Glutamatergic neuron (in vitro differentiated cells): ENCODE data around the gene ZCCHC10. TPM values are rescaled to one million over a fixed set of nuclear protein-coding genes. Genes with fewer than 3 reads are reported as not detected.
"Not testable (repeated sequence)": the region's sequence is repeated elsewhere in the genome, so short reads cannot be mapped to it uniquely, and the experiment has no call there.

ENCODE experiments used
- DNase-seq: peaks from one replicate; pipeline ENCODE4 v3.0.0; 2022
- H3K27ac Mint-ChIP-seq: one replicate; pipeline ENCODE4 v1.8.0; 2020; ENCODE audit warnings: mild to moderate bottlenecking, mixed read lengths, inconsistent platforms; ENCODE audit not compliant: unreplicated experiment
- H3K27me3 Mint-ChIP-seq: one replicate; pipeline ENCODE4 v1.8.0; 2020; ENCODE audit warnings: mild to moderate bottlenecking, moderate library complexity, mixed read lengths, inconsistent platforms; ENCODE audit not compliant: unreplicated experiment
- H3K36me3 Mint-ChIP-seq: one replicate; pipeline ENCODE4 v1.8.0; 2020; ENCODE audit warnings: mild to moderate bottlenecking, mixed read lengths, inconsistent platforms; ENCODE audit not compliant: unreplicated experiment
- H3K4me1 Mint-ChIP-seq: one replicate; pipeline ENCODE4 v1.8.0; 2020; ENCODE audit warnings: mild to moderate bottlenecking, low read depth, mixed read lengths, inconsistent platforms; ENCODE audit not compliant: unreplicated experiment
- H3K4me3 Mint-ChIP-seq: one replicate; pipeline ENCODE4 v1.8.0; 2020; ENCODE audit warnings: mild to moderate bottlenecking, mixed read lengths, inconsistent platforms; ENCODE audit not compliant: unreplicated experiment
- H3K9me3 Mint-ChIP-seq: one replicate; pipeline ENCODE4 v1.8.0; 2020; ENCODE audit warnings: mild to moderate bottlenecking, moderate library complexity, mixed read lengths, inconsistent platforms; ENCODE audit not compliant: unreplicated experiment
- total RNA-seq: library from RNA; stranded (reverse); fragmentation: NEBNext Ultra II Directional; extraction: Animal tissue kit (Norgen Biotek cat#: 25700); gene quantifications from one replicate; pipeline ENCODE4 v1.2.1, GENCODE V29; 2021; ENCODE audit not compliant: unreplicated experiment
- TF ChIP-seq, protein P1 (sequence below): fragments of 200-600 bp; sonication (generic); IDR thresholded peaks from one replicate; pipeline ENCODE4 v1.5.0; 2021; ENCODE audit not compliant: partially characterized antibody, unreplicated experiment

Gene ZCCHC10
- total RNA-seq, 1 donor from 2014 or later = 26.1 TPM

DNA sequence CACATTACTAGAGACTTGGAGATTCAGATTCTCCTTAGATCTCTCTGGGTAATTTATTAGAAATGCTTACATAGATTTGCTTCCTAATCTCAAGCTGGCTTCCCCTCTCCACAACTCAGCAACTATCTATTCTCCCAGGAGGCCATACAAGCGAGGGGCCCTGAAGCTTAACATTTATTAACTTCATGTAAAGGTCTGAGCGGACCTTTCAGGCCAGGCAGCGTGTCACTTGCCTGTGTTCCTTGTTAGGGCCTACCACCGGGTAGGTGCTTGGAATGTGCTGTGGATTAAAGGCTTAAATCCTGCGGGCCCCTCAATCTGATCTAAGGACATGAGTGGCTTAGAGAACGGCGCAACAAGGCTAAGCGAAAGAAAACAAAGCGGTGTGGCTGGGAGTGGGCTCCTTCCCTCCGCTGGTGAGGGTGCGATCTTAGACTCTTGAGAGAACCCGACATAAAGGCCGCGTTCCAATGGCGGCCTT lies 24.8 kb upstream of the ZCCHC10 start:
- peaks cover 7% of the 10 kb centered on the region for H3K9me3 Mint-ChIP-seq
- peaks cover 7% of the 10 kb centered on the region for H3K4me1 Mint-ChIP-seq
- peak overlapping the region; percentile 89 for H3K4me3 Mint-ChIP-seq
- H3K27me3 Mint-ChIP-seq = peaks cover 6% of the 10 kb centered on the region
- no peak for DNase-seq
- no peaks in the 10 kb centered on the region for H3K36me3 Mint-ChIP-seq
- peak overlapping the region; percentile 92 for H3K27ac Mint-ChIP-seq
- TF ChIP-seq, protein P1, sequence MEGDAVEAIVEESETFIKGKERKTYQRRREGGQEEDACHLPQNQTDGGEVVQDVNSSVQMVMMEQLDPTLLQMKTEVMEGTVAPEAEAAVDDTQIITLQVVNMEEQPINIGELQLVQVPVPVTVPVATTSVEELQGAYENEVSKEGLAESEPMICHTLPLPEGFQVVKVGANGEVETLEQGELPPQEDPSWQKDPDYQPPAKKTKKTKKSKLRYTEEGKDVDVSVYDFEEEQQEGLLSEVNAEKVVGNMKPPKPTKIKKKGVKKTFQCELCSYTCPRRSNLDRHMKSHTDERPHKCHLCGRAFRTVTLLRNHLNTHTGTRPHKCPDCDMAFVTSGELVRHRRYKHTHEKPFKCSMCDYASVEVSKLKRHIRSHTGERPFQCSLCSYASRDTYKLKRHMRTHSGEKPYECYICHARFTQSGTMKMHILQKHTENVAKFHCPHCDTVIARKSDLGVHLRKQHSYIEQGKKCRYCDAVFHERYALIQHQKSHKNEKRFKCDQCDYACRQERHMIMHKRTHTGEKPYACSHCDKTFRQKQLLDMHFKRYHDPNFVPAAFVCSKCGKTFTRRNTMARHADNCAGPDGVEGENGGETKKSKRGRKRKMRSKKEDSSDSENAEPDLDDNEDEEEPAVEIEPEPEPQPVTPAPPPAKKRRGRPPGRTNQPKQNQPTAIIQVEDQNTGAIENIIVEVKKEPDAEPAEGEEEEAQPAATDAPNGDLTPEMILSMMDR = no peak

DNA sequence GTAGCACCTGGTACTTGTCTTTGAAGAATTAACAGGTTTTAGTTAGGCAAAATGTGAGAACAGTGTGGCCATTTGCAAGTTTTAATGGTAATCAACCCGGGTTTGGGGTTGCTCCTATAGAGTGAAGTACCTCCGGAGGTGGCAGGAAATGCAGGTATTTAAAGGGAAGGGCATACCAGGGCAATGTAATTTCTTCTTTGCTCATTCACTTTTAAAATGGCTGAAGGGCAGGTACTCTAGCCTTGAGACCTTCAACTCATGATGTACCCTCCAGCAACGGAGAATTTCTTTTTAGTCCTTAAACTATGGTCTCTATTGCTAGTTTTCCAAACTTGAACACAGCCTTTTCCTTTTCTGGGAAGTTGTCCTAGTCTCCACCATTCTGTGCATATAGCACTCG lies 24.2 kb upstream of the ZCCHC10 start:
- H3K9me3 Mint-ChIP-seq = peaks cover 7% of the 10 kb centered on the region
- TF ChIP-seq, protein P1 = no peak
- H3K27me3 Mint-ChIP-seq = peaks cover 6% of the 10 kb centered on the region
- H3K27ac Mint-ChIP-seq = peak overlapping the region; percentile 92
- DNase-seq = no peak
- no peaks in the 10 kb centered on the region for H3K36me3 Mint-ChIP-seq
- H3K4me1 Mint-ChIP-seq = peaks cover 7% of the 10 kb centered on the region
- H3K4me3 Mint-ChIP-seq = peak overlapping the region; percentile 89

DNA sequence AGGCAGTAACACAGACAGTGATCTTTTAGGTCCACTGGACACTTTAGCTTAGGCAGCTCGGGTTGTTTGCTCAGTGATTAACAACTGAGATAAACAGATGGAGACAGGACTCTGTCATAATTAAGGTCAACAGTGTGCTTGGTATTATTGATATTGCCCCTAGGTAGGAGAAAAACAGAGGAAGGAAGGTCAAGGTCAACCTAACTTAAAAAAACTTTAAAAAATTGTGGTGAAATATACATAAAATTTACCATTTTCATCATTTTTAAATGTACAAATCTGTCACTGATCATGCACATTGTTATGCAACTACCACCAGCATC lies 23.3 kb upstream of the ZCCHC10 start:
- TF ChIP-seq, protein P1 = no peak
- Mint-ChIP-seq H3K9me3 (peaks cover 7% of the 10 kb centered on the region), H3K27ac (peak overlapping the region; percentile 71), H3K4me3 (peak overlapping the region; percentile 63), H3K4me1 (peaks cover 7% of the 10 kb centered on the region), H3K36me3 (no peaks in the 10 kb centered on the region), H3K27me3 (peaks cover 6% of the 10 kb centered on the region)
- DNase-seq = no peak

DNA sequence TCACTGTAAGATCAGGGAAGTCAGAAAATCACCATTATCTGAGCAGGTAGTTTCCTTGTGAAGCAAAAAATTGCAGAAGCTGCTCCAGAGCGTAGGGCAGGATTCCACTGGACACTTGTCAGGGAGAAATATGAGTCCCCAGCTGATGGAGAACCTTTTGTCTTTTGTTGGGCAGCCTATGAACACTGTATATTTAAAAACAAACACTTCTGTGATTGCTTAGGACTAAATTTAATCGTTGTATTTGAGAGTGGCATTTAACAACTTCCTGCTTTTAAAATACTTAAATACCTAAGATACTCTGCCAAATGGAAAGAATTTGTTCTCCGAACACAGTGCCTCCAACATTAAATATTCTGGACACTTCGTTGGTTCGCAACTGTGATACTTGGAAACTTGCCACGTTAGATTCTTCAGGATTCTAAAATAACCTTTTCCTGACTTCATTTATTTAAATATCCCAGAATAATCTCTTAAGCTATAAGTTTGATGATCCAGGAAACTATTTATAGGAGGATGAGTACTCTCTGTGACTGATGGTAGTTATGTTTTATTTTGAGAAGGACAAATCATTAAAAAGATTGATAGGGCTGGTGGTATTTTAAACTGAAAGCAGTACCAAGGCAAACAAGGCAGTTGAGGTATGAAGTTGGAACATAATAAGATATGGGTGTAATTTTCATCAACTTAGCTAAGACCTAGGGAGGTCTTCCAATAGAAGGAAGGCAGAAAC lies 22.8 kb upstream of the ZCCHC10 start:
- H3K4me1 Mint-ChIP-seq = peaks cover 7% of the 10 kb centered on the region
- peak overlapping the region; percentile 63 for H3K4me3 Mint-ChIP-seq
- DNase-seq = no peak
- no peaks in the 10 kb centered on the region for H3K36me3 Mint-ChIP-seq
- H3K9me3 Mint-ChIP-seq = peaks cover 7% of the 10 kb centered on the region
- H3K27me3 Mint-ChIP-seq = peaks cover 6% of the 10 kb centered on the region
- peak overlapping the region; percentile 71 for H3K27ac Mint-ChIP-seq
- TF ChIP-seq, protein P1 = no peak

DNA sequence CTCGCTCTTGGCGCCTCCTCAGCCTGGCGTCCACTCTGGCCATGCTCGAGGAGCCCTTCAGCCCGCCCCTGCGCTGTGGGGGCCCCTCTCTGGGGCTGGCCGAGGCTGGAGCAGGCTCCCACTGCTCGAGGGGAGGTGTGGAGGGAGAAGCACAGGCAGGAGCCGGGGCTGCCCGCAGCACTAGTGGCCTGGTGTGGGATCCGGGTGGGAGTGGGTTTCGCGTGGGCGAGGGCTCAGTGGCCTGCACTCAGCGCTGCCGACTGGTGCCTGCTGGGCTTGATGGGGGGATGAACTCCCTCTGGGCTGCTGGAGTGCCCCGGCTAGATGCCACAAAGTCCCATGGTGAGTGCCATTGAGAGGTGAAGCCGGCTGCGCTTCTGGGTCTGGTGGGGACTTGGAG lies 21.1 kb upstream of the ZCCHC10 start:
- peaks cover 6% of the 10 kb centered on the region for H3K27me3 Mint-ChIP-seq
- no peak overlapping the region for H3K27ac Mint-ChIP-seq
- DNase-seq = no peak
- no peak overlapping the region for H3K4me3 Mint-ChIP-seq
- TF ChIP-seq, protein P1 = no peak
- peaks cover 4% of the 10 kb centered on the region for H3K9me3 Mint-ChIP-seq
- peaks cover 7% of the 10 kb centered on the region for H3K4me1 Mint-ChIP-seq
- no peaks in the 10 kb centered on the region for H3K36me3 Mint-ChIP-seq

DNA sequence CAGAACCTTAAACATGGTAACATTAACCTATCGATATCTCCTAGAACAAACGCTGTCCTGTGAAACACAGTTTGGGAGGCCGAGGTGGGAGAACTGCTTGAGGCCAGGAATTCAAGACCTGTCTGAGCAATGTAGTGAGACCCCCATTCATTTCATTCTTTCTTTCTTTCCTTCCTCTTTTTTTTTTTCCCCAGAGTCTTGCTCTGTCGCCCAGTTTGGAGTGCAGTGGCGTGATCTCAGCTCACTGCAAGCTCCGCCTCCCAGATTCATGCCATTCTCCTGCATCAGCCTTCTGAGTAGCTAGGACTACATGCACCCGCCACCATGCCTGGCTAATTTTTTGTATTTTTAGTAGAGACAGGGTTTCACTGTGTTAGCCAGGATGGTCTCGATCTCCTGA lies 20.2 kb upstream of the ZCCHC10 start:
- not testable (repeated sequence) for H3K27ac Mint-ChIP-seq, H3K4me1 Mint-ChIP-seq, H3K9me3 Mint-ChIP-seq, H3K36me3 Mint-ChIP-seq, DNase-seq, H3K27me3 Mint-ChIP-seq, H3K4me3 Mint-ChIP-seq
